ENCODE results near the gene DDX25. TPM values are rescaled to one million over a fixed set of nuclear protein-coding genes. Genes with fewer than 3 reads are reported as not detected.
"Not testable (repeated sequence)": the region's sequence is repeated elsewhere in the genome, so short reads cannot be mapped to it uniquely, and the experiment has no call there.

Gene DDX25
- total and polyA plus RNA-seq, 10 of the 15 experiments (the other 5 are each of a cell fraction or from before 2014, with no cell fraction given): 0.05 TPM; not detected in 9

DNA sequence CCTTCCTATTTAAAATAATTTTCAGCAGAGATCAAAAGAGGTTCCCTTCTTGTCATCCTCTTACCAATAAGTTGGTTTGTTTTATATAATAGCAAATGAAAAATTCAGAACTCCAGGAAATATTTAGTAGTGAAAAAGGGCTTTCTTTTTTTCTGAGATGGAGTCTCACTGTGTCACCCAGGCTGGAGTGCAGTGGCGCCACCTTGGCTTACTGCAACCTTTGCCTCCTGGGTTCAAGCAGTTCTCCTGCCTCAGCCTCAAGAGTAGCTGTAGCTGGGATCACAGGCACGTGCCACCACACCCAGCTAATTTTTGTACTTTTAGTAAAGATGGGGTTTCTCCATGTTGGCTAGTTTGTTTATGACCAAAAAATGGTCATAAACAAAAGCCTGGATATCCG, 10.3 kb downstream of the DDX25 start:
- BruUV-seq (replicated peaks); H3K9ac ChIP-seq (ENCODE audit: control insufficient read depth, insufficient read depth, low read length); H3K4me3 ChIP-seq; in situ Hi-C loops (cut with MboI); DNase-seq (ENCODE audit: low read depth, low spot score); H2AFZ ChIP-seq (ENCODE audit: control insufficient read depth, low read depth, low read length); FAIRE-seq; H3K4me2 ChIP-seq (ENCODE audit: control insufficient read depth, insufficient read depth); H3K9me3 ChIP-seq (replicated peaks; ENCODE audit: control insufficient read depth, insufficient read depth, low read length); ATAC-seq; H4K20me1 ChIP-seq (ENCODE audit: control insufficient read depth, insufficient read depth); SMC1A ChIA-PET (ENCODE audit: uncharacterized antibody, unreplicated experiment); H3K79me2 ChIP-seq (ENCODE audit: control insufficient read depth, insufficient read depth, low read length); RAD21 ChIA-PET (ENCODE audit: unreplicated experiment); H3K27me3 ChIP-seq (replicated peaks in 1 of 2; ENCODE audit: control insufficient read depth in 2 of 2, insufficient read depth in 2 of 2, low read length in 1 of 2); H3K36me3 ChIP-seq (ENCODE audit: control insufficient read depth in 2 of 2, insufficient read depth in 2 of 2, low read length in 1 of 2); H3K4me1 ChIP-seq (ENCODE audit: control insufficient read depth, insufficient read depth, low read length); intact Hi-C loops (cut with micrococcal nuclease; ENCODE audit: unreplicated experiment); H3K27ac ChIP-seq (ENCODE audit: control insufficient read depth, insufficient read depth); POLR2A ChIA-PET: not testable (repeated sequence)
- CTCF ChIA-PET: interaction anchor here (1.4 to 2.0 kb wide), 2 partner anchors 28 to 279 kb away, joined by 3 to 5 read pairs; no protein-coding TSS in a partner anchor
- TF ChIP-seq, protein P1, sequence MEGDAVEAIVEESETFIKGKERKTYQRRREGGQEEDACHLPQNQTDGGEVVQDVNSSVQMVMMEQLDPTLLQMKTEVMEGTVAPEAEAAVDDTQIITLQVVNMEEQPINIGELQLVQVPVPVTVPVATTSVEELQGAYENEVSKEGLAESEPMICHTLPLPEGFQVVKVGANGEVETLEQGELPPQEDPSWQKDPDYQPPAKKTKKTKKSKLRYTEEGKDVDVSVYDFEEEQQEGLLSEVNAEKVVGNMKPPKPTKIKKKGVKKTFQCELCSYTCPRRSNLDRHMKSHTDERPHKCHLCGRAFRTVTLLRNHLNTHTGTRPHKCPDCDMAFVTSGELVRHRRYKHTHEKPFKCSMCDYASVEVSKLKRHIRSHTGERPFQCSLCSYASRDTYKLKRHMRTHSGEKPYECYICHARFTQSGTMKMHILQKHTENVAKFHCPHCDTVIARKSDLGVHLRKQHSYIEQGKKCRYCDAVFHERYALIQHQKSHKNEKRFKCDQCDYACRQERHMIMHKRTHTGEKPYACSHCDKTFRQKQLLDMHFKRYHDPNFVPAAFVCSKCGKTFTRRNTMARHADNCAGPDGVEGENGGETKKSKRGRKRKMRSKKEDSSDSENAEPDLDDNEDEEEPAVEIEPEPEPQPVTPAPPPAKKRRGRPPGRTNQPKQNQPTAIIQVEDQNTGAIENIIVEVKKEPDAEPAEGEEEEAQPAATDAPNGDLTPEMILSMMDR (IDR thresholded peaks at IDR 0.05 in 2 of 3, conservative IDR thresholded peaks at IDR 0.05 in 1 of 3; ENCODE audit: control insufficient read depth in 2 of 3, extremely low read depth in 1 of 3, insufficient read depth in 1 of 3, low read depth in 3 of 3, low read length in 3 of 3): 0 out of 6 replicates have a peak, but pooled peaks of 1 of the 3 experiments have one; percentile 5
- WGBS (ENCODE audit: insufficient coverage, insufficient replicate concordance, low lambda C conversion rate, missing lambda C conversion rate): 13% methylated on average over 3 of the region's 3 CpGs

DNA sequence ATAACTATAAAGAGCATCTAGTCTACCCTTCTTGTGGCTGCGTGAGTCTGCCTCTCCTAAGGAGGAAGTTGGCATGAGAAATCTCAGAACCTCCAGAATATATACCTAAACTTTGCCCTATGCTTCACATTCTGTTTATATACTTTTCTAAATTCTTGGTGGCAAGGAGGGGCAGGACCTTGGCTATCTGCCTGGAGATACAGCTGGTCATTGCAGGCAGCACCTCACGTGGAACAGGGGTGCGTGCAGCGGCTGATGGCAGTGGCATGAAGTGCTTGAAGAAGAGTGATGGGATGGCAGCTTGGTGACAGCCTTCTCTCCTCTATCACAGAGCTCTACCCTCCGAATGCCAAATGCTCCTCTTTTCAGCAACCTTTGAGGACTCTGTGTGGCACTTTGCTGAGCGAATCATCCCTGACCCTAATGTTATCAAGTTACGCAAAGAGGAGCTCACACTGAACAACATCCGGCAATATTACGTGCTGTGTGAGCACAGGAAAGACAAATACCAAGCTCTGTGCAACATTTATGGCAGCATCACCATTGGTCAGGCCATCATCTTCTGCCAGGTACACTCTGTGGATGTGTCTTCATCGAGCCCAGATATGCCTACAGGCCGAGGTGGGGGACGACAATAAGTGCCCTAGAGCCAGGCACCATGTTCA, 12.5 kb downstream of the DDX25 start:
- no TSS peak for BruUV-seq (replicated peaks)
- no peak for FAIRE-seq
- ATAC-seq: no peak
- H3K4me2 ChIP-seq (ENCODE audit: control insufficient read depth, insufficient read depth): no peak overlapping the region
- in situ Hi-C loops (cut with MboI) (no loop called here), intact Hi-C loops (cut with micrococcal nuclease; ENCODE audit: unreplicated experiment) (loop anchor here (5.0 kb wide), 1 partner anchor 340 kb away; no protein-coding TSS in a partner anchor)
- no peaks in the 10 kb centered on the region for H4K20me1 ChIP-seq (ENCODE audit: control insufficient read depth, insufficient read depth)
- no peak overlapping the region for H3K9ac ChIP-seq (ENCODE audit: control insufficient read depth, insufficient read depth, low read length)
- DNase-seq (ENCODE audit: low read depth, low spot score): no peak
- no peak overlapping the region for H3K27ac ChIP-seq (ENCODE audit: control insufficient read depth, insufficient read depth)
- ChIA-PET POLR2A (no interaction called here), CTCF (interaction anchor here (1.6 kb wide), 1 partner anchor 274 kb away, joined by 3 read pairs; no protein-coding TSS in a partner anchor), SMC1A (ENCODE audit: uncharacterized antibody, unreplicated experiment) (interaction anchor here (0.8 to 2.2 kb wide), 2 partner anchors 29 to 277 kb away, joined by 3 to 7 read pairs; partner anchors contain the start of gene HYLS1), RAD21 (ENCODE audit: unreplicated experiment) (interaction anchor here (0.9 kb wide), 1 partner anchor 277 kb away, joined by 3 read pairs; no protein-coding TSS in a partner anchor)
- no peak overlapping the region for H2AFZ ChIP-seq (ENCODE audit: control insufficient read depth, low read depth, low read length)
- WGBS (ENCODE audit: insufficient coverage, insufficient replicate concordance, low lambda C conversion rate, missing lambda C conversion rate): 41% methylated on average over 12 of the region's 12 CpGs
- no peak overlapping the region for H3K4me3 ChIP-seq
- no peaks in the 10 kb centered on the region for H3K4me1 ChIP-seq (ENCODE audit: control insufficient read depth, insufficient read depth, low read length)
- H3K27me3 ChIP-seq (replicated peaks in 1 of 2; ENCODE audit: control insufficient read depth in 2 of 2, insufficient read depth in 2 of 2, low read length in 1 of 2): peaks cover 3 to 4% of the 10 kb centered on the region in 2 experiments; a peak in 2 of 4 replicates
- no peaks in the 10 kb centered on the region for H3K36me3 ChIP-seq (ENCODE audit: control insufficient read depth in 2 of 2, insufficient read depth in 2 of 2, low read length in 1 of 2)
- H3K79me2 ChIP-seq (ENCODE audit: control insufficient read depth, insufficient read depth, low read length): no peaks in the 10 kb centered on the region
- H3K9me3 ChIP-seq (replicated peaks; ENCODE audit: control insufficient read depth, insufficient read depth, low read length): no peaks in the 10 kb centered on the region
- TF ChIP-seq RB1 (IDR thresholded peaks at IDR 0.05; ENCODE audit: borderline replicate concordance) (no peak), TCF7 (IDR thresholded peaks at IDR 0.05; ENCODE audit: borderline replicate concordance) (no peak), BRCA1 (IDR thresholded peaks at IDR 0.05; ENCODE audit: low read depth, low read length) (no peak), NFIC (IDR thresholded peaks at IDR 0.05; ENCODE audit: low read depth, low read length) (no peak), NR2C2 (IDR thresholded peaks at IDR 0.05; ENCODE audit: borderline replicate concordance, control insufficient read depth, insufficient read length, low read depth) (no peak), RUNX3 (IDR thresholded peaks at IDR 0.05; ENCODE audit: low read length) (no peak), CHD4 (IDR thresholded peaks at IDR 0.05) (no peak), CHD1 (IDR thresholded peaks at IDR 0.05; ENCODE audit: low read depth, low read length) (no peak), NBN (IDR thresholded peaks at IDR 0.05) (no peak), POLR2AphosphoS5 (IDR thresholded peaks at IDR 0.05; ENCODE audit: low read length) (no peak)

Measured in GM12878 (cell line).